PC-9 (cell line): ENCODE data around the gene TOMM34. TPM values are rescaled to one million over a fixed set of nuclear protein-coding genes. Genes with fewer than 3 reads are reported as not detected.

Source experiments
- BruUV-seq: library from RNA; stranded (reverse); fragments of 400-500 nt; replicated peaks from 2 replicates; lab custom pipeline; 2021; lab: Mats Ljungman, UMichigan
- CTCF ChIA-PET: fragments of 300-600 bp; sonication (Branson Sonifier 250); formaldehyde crosslinking; loops from one replicate; lab custom pipeline; 2022; ENCODE audit warnings: antibody characterized with exemption; lab: Charles Lee
- POLR2A ChIA-PET: fragments of 300-600 bp; sonication (Branson Sonifier 250); formaldehyde crosslinking; loops from one replicate; lab custom pipeline; 2022; ENCODE audit warnings: antibody characterized with exemption; ENCODE audit not compliant: unreplicated experiment; lab: Charles Lee
- DNase-seq, 2 experiments: peaks; one replicate each; pipeline versions ENCODE4 v3.0.0 to v3.0.0-alpha.2; 2015 to 2022; ENCODE audit warnings: mixed read lengths in 1 of 2
- H2AFZ ChIP-seq: fragments of 200-600 bp; sonication (generic); 2 replicates; pipeline ENCODE4 v1.8.1; 2017; ENCODE audit warnings: antibody characterized with exemption
- H3F3A ChIP-seq: fragments of 200-600 bp; sonication (generic); 2 replicates; pipeline ENCODE4 v1.8.1; 2017; ENCODE audit warnings: antibody characterized with exemption, mild to moderate bottlenecking, low read depth; ENCODE audit not compliant: insufficient read depth
- H3K27ac ChIP-seq: fragments of 200-600 bp; sonication (generic); 2 replicates; pipeline ENCODE4 v1.6.1; 2016; ENCODE audit warnings: mixed run types
- H3K27me3 ChIP-seq: fragments of 200-600 bp; sonication (generic); 2 replicates; pipeline ENCODE4 v1.6.1; 2016; ENCODE audit warnings: low read depth, mixed run types; ENCODE audit not compliant: insufficient read depth
- H3K36me3 ChIP-seq: fragments of 200-600 bp; sonication (generic); 2 replicates; pipeline ENCODE4 v1.6.1; 2016; ENCODE audit warnings: low read depth, mixed run types
- H3K4me1 ChIP-seq: fragments of 200-600 bp; sonication (generic); replicated peaks from 2 replicates; pipeline ENCODE4 v1.6.1; 2016; ENCODE audit warnings: mixed run types; ENCODE audit not compliant: insufficient read depth
- H3K4me2 ChIP-seq: fragments of 200-600 bp; sonication (generic); 2 replicates; pipeline ENCODE4 v1.6.1; 2017; ENCODE audit warnings: mixed run types
- H3K4me3 ChIP-seq: fragments of 200-600 bp; sonication (generic); 2 replicates; pipeline ENCODE4 v1.6.1; 2016; ENCODE audit warnings: mixed run types
- H3K79me2 ChIP-seq: fragments of 200-600 bp; sonication (generic); 2 replicates; pipeline ENCODE4 v1.6.1; 2017; ENCODE audit warnings: low read depth, mixed run types
- H3K9me2 ChIP-seq: fragments of 200-600 bp; sonication (generic); 2 replicates; pipeline ENCODE4 v1.8.1; 2017; ENCODE audit warnings: mild to moderate bottlenecking; ENCODE audit not compliant: insufficient read depth
- H3K9me3 ChIP-seq: fragments of 200-600 bp; sonication (generic); 2 replicates; pipeline ENCODE4 v1.8.1; 2016; ENCODE audit warnings: low read depth; ENCODE audit not compliant: insufficient read depth
- H4K20me1 ChIP-seq: fragments of 200-600 bp; sonication (generic); 2 replicates; pipeline ENCODE4 v1.8.1; 2017; ENCODE audit not compliant: insufficient read depth
- CTCF ChIP-seq: fragments of 200-600 bp; sonication (generic); conservative IDR thresholded peaks from 2 replicates; pipeline ENCODE4 v1.6.1; 2017; ENCODE audit warnings: mixed run types, antibody characterized with exemption, mild to moderate bottlenecking, moderate library complexity
- EZH2 ChIP-seq: fragments of 200-600 bp; sonication (generic); IDR thresholded peaks from 2 replicates; pipeline ENCODE4 v1.8.0; 2017; ENCODE audit warnings: antibody characterized with exemption, low read depth
- intact Hi-C: fragments of 100-400 bp; cut with micrococcal nuclease; formaldehyde crosslinking; loops from one replicate; pipeline ENCODE4 v1.10.0; 2022; ENCODE audit not compliant: unreplicated experiment
- total RNA-seq: library from RNA; stranded (reverse); gene quantifications from 2 replicates; pipeline ENCODE4 v1.2.3, GENCODE V29; 2021

TOMM34 gene
- total RNA-seq, 1 experiment from 2014 or later = 71.1 TPM

- peaks cover 9% of the 10 kb centered on the region; the same call in 1 of the 2 replicates for H3K4me1 ChIP-seq
- TF ChIP-seq CTCF (no peak), EZH2 (no peak)
- peaks cover 37% of the 10 kb centered on the region for H3K36me3 ChIP-seq
- no peaks in the 10 kb centered on the region for H3K9me2 ChIP-seq
- ChIA-PET POLR2A (no interaction called here), CTCF (no interaction called here)
- no TSS peak for BruUV-seq
- no peak overlapping the region for H3K4me3 ChIP-seq
- intact Hi-C loops = no loop called here
- no peaks in the 10 kb centered on the region for H3K27me3 ChIP-seq
- H3K79me2 ChIP-seq = peaks cover 32% of the 10 kb centered on the region
- H4K20me1 ChIP-seq = peaks cover 6% of the 10 kb centered on the region; the same call in 1 of the 2 replicates
- H3K27ac ChIP-seq = no peak overlapping the region
- no peaks in the 10 kb centered on the region for H3F3A ChIP-seq
- no peaks in the 10 kb centered on the region for H3K9me3 ChIP-seq
- H3K4me2 ChIP-seq = no peak overlapping the region
- DNase-seq = no peak
- no peak overlapping the region for H2AFZ ChIP-seq
Observed at GRCh38 chr20:44973053-44973452, 12.9 kb upstream of the TOMM34 start.

GRCh38 chr20:44970243-44970757, 10.1 kb upstream of the TOMM34 start:
- Histone ChIP-seq H3K4me3 (no peak overlapping the region), H3K9me3 (no peaks in the 10 kb centered on the region), H3K36me3 (peaks cover 20% of the 10 kb centered on the region), H4K20me1 (peaks cover 6% of the 10 kb centered on the region; the same call in 1 of the 2 replicates), H3K27ac (no peak overlapping the region), H3K4me1 (peaks cover 25% of the 10 kb centered on the region), H3K27me3 (no peaks in the 10 kb centered on the region), H3K4me2 (no peak overlapping the region), H3K79me2 (peaks cover 55% of the 10 kb centered on the region), H3K9me2 (no peaks in the 10 kb centered on the region), H3F3A (0 out of 2 replicates have a peak, but pooled peaks cover under 1% of the 10 kb centered on the region), H2AFZ (no peak overlapping the region)
- no peak for TF ChIP-seq CTCF
- TF ChIP-seq EZH2 = no peak
- ChIA-PET POLR2A (no interaction called here), CTCF (no interaction called here)
- no peak for DNase-seq
- intact Hi-C loops = no loop called here
- BruUV-seq = no TSS peak

- no peak overlapping the region for H3K4me2 ChIP-seq
- peaks cover 6% of the 10 kb centered on the region; the same call in 1 of the 2 replicates for H4K20me1 ChIP-seq
- peaks cover 12% of the 10 kb centered on the region for H3K36me3 ChIP-seq
- POLR2A ChIA-PET = no interaction called here
- H2AFZ ChIP-seq = no peak overlapping the region
- peaks cover 55% of the 10 kb centered on the region for H3K79me2 ChIP-seq
- intact Hi-C loops = no loop called here
- DNase-seq = no peak
- no peaks in the 10 kb centered on the region for H3K9me3 ChIP-seq
- H3K27ac ChIP-seq = no peak overlapping the region
- 0 out of 2 replicates have a peak, but pooled peaks cover 9% of the 10 kb centered on the region for H3F3A ChIP-seq
- BruUV-seq = no TSS peak
- H3K9me2 ChIP-seq = no peaks in the 10 kb centered on the region
- H3K4me1 ChIP-seq = peaks cover 27% of the 10 kb centered on the region
- no peak for TF ChIP-seq EZH2
- CTCF ChIA-PET = no interaction called here
- no peak overlapping the region for H3K4me3 ChIP-seq
- no peaks in the 10 kb centered on the region for H3K27me3 ChIP-seq
Observed at GRCh38 chr20:44969300-44969894, 9.2 kb upstream of the TOMM34 start.
